HCT116 (cell line): Measurements from ENCODE around the gene HOXC11. TPM values are rescaled to one million over a fixed set of nuclear protein-coding genes. Genes with fewer than 3 reads are reported as not detected.

Experiments
- ATAC-seq: fragments of 200-7000 bp; cut with Tn5 transposase; 2 replicates; pipeline ENCODE4 v1.9.1; 2020; ENCODE audit warnings: mild to moderate bottlenecking, moderate library complexity
- BruUV-seq: library from RNA; stranded (reverse); fragments of 400-500 nt; replicated peaks from 2 replicates; lab custom pipeline; 2021; lab: Mats Ljungman, UMichigan
- CTCF ChIA-PET: fragments of 300-600 bp; sonication (Branson Sonifier 250); formaldehyde crosslinking; loops from one replicate; lab custom pipeline; 2021; ENCODE audit warnings: antibody characterized with exemption; lab: Charles Lee
- POLR2A ChIA-PET: fragments of 300-600, 350-600 bp; sonication (Branson Sonifier 250); formaldehyde crosslinking; loops from one replicate; lab custom pipeline; 2021; ENCODE audit warnings: antibody characterized with exemption; lab: Charles Lee
- RAD21 ChIA-PET, 2 experiments: fragments of 300-600 bp; sonication (Branson Sonifier 250); formaldehyde crosslinking; loops; one replicate each; lab custom pipeline; 2023; ENCODE audit warnings: low total read pairs in 2 of 2; ENCODE audit not compliant: uncharacterized antibody in 2 of 2, unreplicated experiment in 2 of 2, low non-redundant PET in 1 of 2; lab: Charles Lee
- DNase-seq: peaks from one replicate; pipeline ENCODE4 v3.0.0-alpha.2; 2010; ENCODE audit warnings: low read depth, low spot score
- H2AFZ ChIP-seq: fragments of 200-600 bp; shearing (Covaris generic), sonication (generic); 2 replicates; pipeline ENCODE4 v1.6.1; 2017; ENCODE audit warnings: low read depth, mixed run types, mixed read lengths, antibody characterized with exemption, low read length; ENCODE audit not compliant: poor library complexity, severe bottlenecking
- H3K27ac ChIP-seq: 2 replicates; pipeline ENCODE4 v1.5.1; 2012; ENCODE audit warnings: low read depth, low read length
- H3K27me3 ChIP-seq: fragments of 200-600 bp; sonication (generic); 2 replicates; pipeline ENCODE4 v1.6.1; 2016; ENCODE audit warnings: mixed run types, low read length, mixed read lengths; ENCODE audit not compliant: insufficient read depth
- H3K36me3 ChIP-seq, 2 experiments: fragments of 200-500 bp in 1 of 2; fragments of 200-600 bp in 1 of 2; sonication (Bioruptor generic) in 1 of 2; sonication (generic) in 1 of 2; 2 replicates each; pipeline versions ENCODE4 v1.5.1 to v1.6.1; 2014 to 2016; ENCODE audit warnings: low read length in 2 of 2, inconsistent platforms in 1 of 2, mixed read lengths in 1 of 2, mixed run types in 1 of 2; ENCODE audit not compliant: insufficient read depth in 2 of 2, control insufficient read depth in 1 of 2
- H3K4me1 ChIP-seq, 2 experiments: fragments of 200-600 bp in 1 of 2; sonication (generic) in 1 of 2; 2 replicates each; pipeline versions ENCODE4 v1.5.1 to v1.6.1; 2012 to 2017; ENCODE audit warnings: low read length in 2 of 2, inconsistent platforms in 1 of 2, mild to moderate bottlenecking in 1 of 2, mixed read lengths in 1 of 2, mixed run types in 1 of 2, moderate library complexity in 1 of 2; ENCODE audit not compliant: insufficient read depth in 2 of 2, control insufficient read depth in 1 of 2
- H3K4me2 ChIP-seq: fragments of 200-600 bp; sonication (generic); 2 replicates; pipeline ENCODE4 v1.6.1; 2017; ENCODE audit warnings: mixed run types, low read length, mixed read lengths
- H3K4me3 ChIP-seq, 2 experiments: fragments of 200-600 bp in 1 of 2; sonication (generic) in 1 of 2; replicated peaks in 1 of 2; 2 replicates each; pipeline ENCODE4 v1.5.1; 2011 to 2016; ENCODE audit warnings: low read length in 2 of 2, control low read depth in 1 of 2, low read depth in 1 of 2, mild to moderate bottlenecking in 1 of 2, mixed read lengths in 1 of 2, mixed run types in 1 of 2
- H3K79me2 ChIP-seq: fragments of 200-600 bp; sonication (generic); 2 replicates; pipeline ENCODE4 v1.6.1; 2017; ENCODE audit warnings: mild to moderate bottlenecking, mixed run types, low read length, moderate library complexity, mixed read lengths; ENCODE audit not compliant: insufficient read depth
- H3K9ac ChIP-seq: fragments of 200-600 bp; sonication (generic); 2 replicates; pipeline ENCODE4 v1.6.1; 2016; ENCODE audit warnings: low read length, mixed read lengths
- H3K9me2 ChIP-seq: fragments of 200-600 bp; sonication (generic), shearing (Covaris generic); 2 replicates; pipeline ENCODE4 v1.6.1; 2017; ENCODE audit warnings: mixed run types, mild to moderate bottlenecking, moderate library complexity; ENCODE audit not compliant: insufficient read depth
- H3K9me3 ChIP-seq, 2 experiments: fragments of 200-500 bp in 1 of 2; fragments of 200-600 bp in 1 of 2; sonication (Bioruptor generic) in 1 of 2; sonication (generic) in 1 of 2; 2 replicates each; pipeline ENCODE4 v1.6.1; 2014 to 2017; ENCODE audit warnings: low read length in 2 of 2, mixed read lengths in 2 of 2, inconsistent platforms in 1 of 2, low read depth in 1 of 2, mild to moderate bottlenecking in 1 of 2, mixed run types in 1 of 2, moderate library complexity in 1 of 2; ENCODE audit not compliant: control insufficient read depth in 1 of 2, insufficient read depth in 1 of 2
- H4K20me1 ChIP-seq: fragments of 200-600 bp; sonication (generic), shearing (Covaris generic); 2 replicates; pipeline ENCODE4 v1.6.1; 2017; ENCODE audit warnings: mixed run types, mild to moderate bottlenecking, moderate library complexity; ENCODE audit not compliant: insufficient read depth
- POLR2AphosphoS5 ChIP-seq: IDR thresholded peaks from 2 replicates; pipeline ENCODE4 v1.6.1; 2011; ENCODE audit warnings: mild to moderate bottlenecking, low read depth, low read length, moderate library complexity
- ZBTB33 ChIP-seq: IDR thresholded peaks from 2 replicates; pipeline ENCODE4 v1.6.1; 2011; ENCODE audit warnings: mild to moderate bottlenecking, low read length, moderate library complexity; ENCODE audit not compliant: insufficient replicate concordance; ENCODE audit errors: extremely low read depth
- ZFX ChIP-seq: fragments of 450-650 bp; IDR thresholded peaks from 2 replicates; pipeline ENCODE4 v1.6.1; 2017
- intact Hi-C: fragments of 100-400 bp; cut with micrococcal nuclease; formaldehyde crosslinking; loops from 2 replicates; pipeline ENCODE4 v1.10.0; 2022
- total RNA-seq: library from RNA; stranded (reverse); gene quantifications from one replicate; pipeline ENCODE4 v1.2.1, GENCODE V29; 2021; ENCODE audit not compliant: unreplicated experiment

Gene HOXC11
- total RNA-seq, 1 experiment from 2014 or later, result 0.22 TPM

- intact Hi-C loops, result no loop called here
- peak; percentile 27 for ATAC-seq
- no peaks in the 10 kb centered on the region for H3K9me3 ChIP-seq
- H3K36me3 ChIP-seq, result peaks cover 0 to 6% of the 10 kb centered on the region in 2 experiments; a peak in 1 of 4 replicates
- H3K4me2 ChIP-seq, result peak overlapping the region; percentile 88
- H3K4me1 ChIP-seq, result peaks cover 17 to 36% of the 10 kb centered on the region in 2 experiments
- peaks cover 50% of the 10 kb centered on the region for H3K79me2 ChIP-seq
- POLR2A ChIA-PET, result interaction anchor here (0.6 to 1.8 kb wide), 6 partner anchors 10 to 325 kb away, joined by 3 to 23 read pairs (median 4); partner anchors contain the start of genes COPZ1 and HOXC10
- peak; percentile 75 for DNase-seq
- H3K27ac ChIP-seq, result peak overlapping the region; percentile 67
- H3K27me3 ChIP-seq, result no peaks in the 10 kb centered on the region
- H2AFZ ChIP-seq, result peak overlapping the region; percentile 52
- CTCF ChIA-PET, result interaction anchor here (0.6 to 4.7 kb wide), 13 partner anchors 15 to 380 kb away, joined by 3 to 22 read pairs (median 5); partner anchors contain the start of genes HOXC10 and HOXC5
- no peaks in the 10 kb centered on the region for H4K20me1 ChIP-seq
- no peaks in the 10 kb centered on the region for H3K9me2 ChIP-seq
- TF ChIP-seq ZFX (no peak), POLR2AphosphoS5 (peak; percentile 68; the same call in 1 of the 2 replicates)
- peak overlapping the region; percentile 82 to 84 for H3K4me3 ChIP-seq
- TSS peak; percentile 64 for BruUV-seq
- peak overlapping the region; percentile 94 for H3K9ac ChIP-seq
- RAD21 ChIA-PET, result interaction anchor here (0.7 kb wide), 2 partner anchors 18 to 202 kb away, joined by 3 to 4 read pairs; no protein-coding TSS in a partner anchor
These were observed 26.7 kb downstream of the HOXC11 start for GRCh38 chr12:53999559-54000115.

GRCh38 chr12:54000116-54001114 is 27.5 kb downstream of the HOXC11 start, which contains the start of gene HOXC9:
Gene HOXC9 (plus strand): TSS chr12:54000161. CDS start chr12:54000189, 28 bp downstream.
- Histone ChIP-seq H3K9me3 (no peaks in the 10 kb centered on the region), H3K4me1 (peaks cover 17 to 36% of the 10 kb centered on the region in 2 experiments), H3K9me2 (no peaks in the 10 kb centered on the region), H4K20me1 (no peaks in the 10 kb centered on the region), H3K27ac (peak within 1 kb of the TSS; percentile 67), H3K27me3 (no peaks in the 10 kb centered on the region), H2AFZ (peak within 1 kb of the TSS; percentile 52), H3K79me2 (peaks cover 47% of the 10 kb centered on the region), H3K4me3 (peak within 1 kb of the TSS; percentile 82 to 84), H3K9ac (peak within 1 kb of the TSS; percentile 94), H3K4me2 (peak within 1 kb of the TSS; percentile 88), H3K36me3 (peaks cover 0 to 6% of the 10 kb centered on the region in 2 experiments; a peak in 1 of 4 replicates)
- peak; percentile 32 for ATAC-seq
- no peak for DNase-seq
- RAD21 ChIA-PET, result interaction anchor here (0.7 kb wide), 2 partner anchors 17 to 201 kb away, joined by 3 to 4 read pairs; no protein-coding TSS in a partner anchor
- intact Hi-C loops, result no loop called here
- no TSS peak for BruUV-seq
- CTCF ChIA-PET, result interaction anchor here (0.6 to 4.7 kb wide), 11 partner anchors 16 to 379 kb away, joined by 3 to 22 read pairs (median 5); partner anchors contain the start of genes HOXC10 and HOXC5
- POLR2A ChIA-PET, result interaction anchor here (0.6 to 1.8 kb wide), 6 partner anchors 10 to 325 kb away, joined by 3 to 23 read pairs (median 4); partner anchors contain the start of genes COPZ1 and HOXC10
- TF ChIP-seq POLR2AphosphoS5 (peak; percentile 65), ZBTB33 (no peak), ZFX (peak; percentile 66; the same call in 1 of the 2 replicates)
